PC-9 (cell line): Measurements from ENCODE around the gene TMEM17.

Source experiments
- CTCF ChIP-seq: fragments of 200-600 bp; sonication (generic); conservative IDR thresholded peaks from 2 replicates; pipeline ENCODE4 v1.6.1; 2017; ENCODE audit warnings: mixed run types, antibody characterized with exemption, mild to moderate bottlenecking, moderate library complexity
- EZH2 ChIP-seq: fragments of 200-600 bp; sonication (generic); IDR thresholded peaks from 2 replicates; pipeline ENCODE4 v1.8.0; 2017; ENCODE audit warnings: antibody characterized with exemption, low read depth

- TF ChIP-seq CTCF = peak; percentile 98
- no peak for TF ChIP-seq EZH2
Observed at GRCh38 chr2:62456721-62457539, 49.1 kb downstream of the TMEM17 start.
